ENCODE data around the gene DNAJC2.
A peak's percentile ranks its signal among the peaks of the same experiment; 100 is the strongest.

Gene DNAJC2

DNA sequence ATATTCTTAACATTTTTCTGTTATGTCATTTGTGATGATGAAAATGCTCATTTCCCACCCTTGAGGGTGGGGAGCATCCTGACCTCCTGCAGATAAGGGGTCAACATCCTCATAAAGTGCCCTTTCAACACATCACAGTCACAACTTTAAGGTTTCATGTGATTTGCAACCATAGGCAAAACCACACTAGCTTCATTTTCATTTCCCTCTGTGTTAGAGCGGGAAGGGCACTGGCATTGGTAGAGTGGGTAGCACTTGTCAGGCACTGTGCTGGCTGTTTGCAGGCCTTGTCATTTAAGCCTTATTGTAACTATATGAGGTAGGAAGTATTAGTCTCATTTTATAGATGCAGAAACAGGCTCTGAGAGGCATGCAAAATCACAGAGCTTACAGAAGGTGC, 42.7 kb upstream of the DNAJC2 start:
- DNase-seq (ENCODE audit: extremely low spot score): no peak
- ChIA-PET POLR2A (no interaction called here), CTCF (no interaction called here)
- no peak for TF ChIP-seq FOXA1 (IDR thresholded peaks at IDR 0.05)
- no peak for TF ChIP-seq BHLHE40 (IDR thresholded peaks at IDR 0.05; ENCODE audit: borderline replicate concordance)
- no peak for TF ChIP-seq FOXM1 (IDR thresholded peaks at IDR 0.05; ENCODE audit: borderline replicate concordance)
- TF ChIP-seq ARNT (IDR thresholded peaks at IDR 0.05): no peak
- TF ChIP-seq L3MBTL2 (conservative IDR thresholded peaks at IDR 0.05): no peak
- no peak for TF ChIP-seq ZNF384 (IDR thresholded peaks at IDR 0.05)
- TF ChIP-seq, protein P1, sequence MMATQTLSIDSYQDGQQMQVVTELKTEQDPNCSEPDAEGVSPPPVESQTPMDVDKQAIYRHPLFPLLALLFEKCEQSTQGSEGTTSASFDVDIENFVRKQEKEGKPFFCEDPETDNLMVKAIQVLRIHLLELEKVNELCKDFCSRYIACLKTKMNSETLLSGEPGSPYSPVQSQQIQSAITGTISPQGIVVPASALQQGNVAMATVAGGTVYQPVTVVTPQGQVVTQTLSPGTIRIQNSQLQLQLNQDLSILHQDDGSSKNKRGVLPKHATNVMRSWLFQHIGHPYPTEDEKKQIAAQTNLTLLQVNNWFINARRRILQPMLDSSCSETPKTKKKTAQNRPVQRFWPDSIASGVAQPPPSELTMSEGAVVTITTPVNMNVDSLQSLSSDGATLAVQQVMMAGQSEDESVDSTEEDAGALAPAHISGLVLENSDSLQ (IDR thresholded peaks at IDR 0.05): no peak
- TF ChIP-seq TARDBP (IDR thresholded peaks at IDR 0.05): no peak
- no peak for TF ChIP-seq SUZ12 (IDR thresholded peaks at IDR 0.05)
- TF ChIP-seq FOXK2 (IDR thresholded peaks at IDR 0.05): no peak
- TF ChIP-seq NFRKB (IDR thresholded peaks at IDR 0.05): no peak
- TF ChIP-seq LEF1 (IDR thresholded peaks at IDR 0.05; ENCODE audit: borderline replicate concordance): no peak

DNA sequence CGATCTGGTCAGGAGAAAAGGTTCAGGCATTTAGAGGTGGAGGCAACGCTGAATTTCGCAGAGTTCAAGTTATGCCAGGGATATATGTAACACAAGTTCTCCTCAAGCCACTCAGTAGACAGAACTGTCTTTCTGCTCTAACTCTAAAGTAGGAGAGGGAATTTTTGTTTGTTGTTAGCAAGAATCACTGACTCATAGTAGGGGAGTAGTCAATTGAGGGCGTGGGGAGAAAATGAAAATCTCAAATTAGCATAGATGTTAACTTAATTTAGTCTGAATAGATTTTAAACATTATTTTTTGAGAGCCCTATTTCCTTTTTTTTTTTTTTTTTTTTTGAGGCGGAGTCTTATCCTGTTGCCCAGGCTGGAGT, 37.5 kb upstream of the DNAJC2 start:
- CTCF ChIA-PET: no interaction called here
- POLR2A ChIA-PET: no interaction called here
- TF ChIP-seq FOXK2 (IDR thresholded peaks at IDR 0.05): no peak
- no peak for TF ChIP-seq FOXA1 (IDR thresholded peaks at IDR 0.05)
- DNase-seq (ENCODE audit: extremely low spot score): no peak

DNA sequence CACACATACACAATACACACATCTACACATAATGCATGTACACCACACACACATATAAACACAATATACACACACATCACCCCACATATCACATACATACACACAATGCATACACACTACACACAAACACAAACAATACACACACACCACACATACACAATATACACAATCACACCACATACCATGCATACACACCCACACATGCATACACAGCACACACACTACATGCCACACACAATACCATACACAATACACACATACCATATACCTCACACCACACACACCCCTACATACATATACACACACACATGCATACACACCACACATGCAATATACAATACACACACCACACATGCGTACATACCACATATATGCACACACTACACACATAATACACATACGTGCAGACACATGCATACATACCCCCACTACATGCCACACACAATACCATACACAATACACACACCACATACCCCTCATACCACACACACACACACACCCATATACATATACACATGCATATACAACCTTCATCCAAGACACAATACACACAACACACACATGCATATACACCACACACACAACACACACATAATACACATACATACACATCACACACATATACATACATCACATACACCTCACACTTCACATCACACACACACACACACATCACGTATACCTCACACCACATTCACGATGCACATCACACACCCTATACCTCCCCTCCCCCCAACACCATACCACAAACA, 36.9 kb upstream of the DNAJC2 start:
- DNase-seq (ENCODE audit: extremely low spot score): no peak
- ChIA-PET CTCF (no interaction called here), POLR2A (no interaction called here)
- no peak for TF ChIP-seq NFRKB (IDR thresholded peaks at IDR 0.05)
- TF ChIP-seq TARDBP (IDR thresholded peaks at IDR 0.05): no peak
- no peak for TF ChIP-seq L3MBTL2 (conservative IDR thresholded peaks at IDR 0.05)
- TF ChIP-seq SP1 (IDR thresholded peaks at IDR 0.05): no peak
- no peak for TF ChIP-seq LEF1 (IDR thresholded peaks at IDR 0.05; ENCODE audit: borderline replicate concordance)
- TF ChIP-seq ARNT (IDR thresholded peaks at IDR 0.05): no peak
- TF ChIP-seq FOXA1 (IDR thresholded peaks at IDR 0.05): no peak
- no peak for TF ChIP-seq FOXM1 (IDR thresholded peaks at IDR 0.05; ENCODE audit: borderline replicate concordance)
- no peak for TF ChIP-seq ZNF384 (IDR thresholded peaks at IDR 0.05)
- TF ChIP-seq SUZ12 (IDR thresholded peaks at IDR 0.05): no peak
- TF ChIP-seq, protein P1 (IDR thresholded peaks at IDR 0.05): no peak
- no peak for TF ChIP-seq BHLHE40 (IDR thresholded peaks at IDR 0.05; ENCODE audit: borderline replicate concordance)
- TF ChIP-seq ELF4 (IDR thresholded peaks at IDR 0.05): no peak
- TF ChIP-seq CTBP1 (IDR thresholded peaks at IDR 0.05; ENCODE audit: borderline replicate concordance): no peak
- TF ChIP-seq FOXK2 (IDR thresholded peaks at IDR 0.05): no peak

DNA sequence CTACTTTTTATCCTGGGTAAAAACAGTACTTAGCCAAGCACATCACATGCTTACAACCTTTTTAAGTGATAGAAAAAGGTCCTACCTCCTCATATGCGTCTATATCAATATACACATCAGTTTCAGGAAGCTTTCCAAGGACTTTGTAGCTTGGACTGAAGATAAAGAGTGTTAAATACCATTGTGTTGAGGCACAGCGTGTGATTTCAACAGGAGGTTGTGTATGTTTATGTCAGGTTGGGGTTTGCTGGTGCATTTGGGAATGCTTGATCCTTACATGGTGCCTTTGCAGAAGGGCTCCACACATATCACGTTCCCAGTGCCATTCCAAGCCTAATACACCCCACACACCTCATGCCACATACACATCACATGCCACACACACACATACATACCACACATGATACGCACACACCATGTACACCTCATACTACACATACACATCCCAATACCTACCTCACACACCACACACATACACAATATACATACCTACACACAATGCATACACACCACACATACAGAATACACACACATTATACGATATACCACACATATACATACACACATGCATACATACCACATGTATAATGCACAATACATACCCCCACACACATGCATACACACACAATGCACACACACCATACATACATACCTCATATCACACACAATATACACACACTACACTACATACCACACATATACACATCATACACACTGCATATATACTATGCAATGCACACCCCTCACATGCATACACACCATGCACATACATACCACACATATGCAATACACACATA, 36.0 kb upstream of the DNAJC2 start:
- TF ChIP-seq BHLHE40 (IDR thresholded peaks at IDR 0.05; ENCODE audit: borderline replicate concordance): no peak
- TF ChIP-seq ARNT (IDR thresholded peaks at IDR 0.05): no peak
- TF ChIP-seq CTBP1 (IDR thresholded peaks at IDR 0.05; ENCODE audit: borderline replicate concordance): 0 out of 2 replicates have a peak, but pooled peaks have one; percentile 17
- ChIA-PET CTCF (no interaction called here), POLR2A (interaction anchor here (1.6 kb wide), 1 partner anchor 33 kb away, joined by 5 read pairs; the partner anchor contains the start of gene PSMC2)
- DNase-seq (ENCODE audit: extremely low spot score): no peak

DNA sequence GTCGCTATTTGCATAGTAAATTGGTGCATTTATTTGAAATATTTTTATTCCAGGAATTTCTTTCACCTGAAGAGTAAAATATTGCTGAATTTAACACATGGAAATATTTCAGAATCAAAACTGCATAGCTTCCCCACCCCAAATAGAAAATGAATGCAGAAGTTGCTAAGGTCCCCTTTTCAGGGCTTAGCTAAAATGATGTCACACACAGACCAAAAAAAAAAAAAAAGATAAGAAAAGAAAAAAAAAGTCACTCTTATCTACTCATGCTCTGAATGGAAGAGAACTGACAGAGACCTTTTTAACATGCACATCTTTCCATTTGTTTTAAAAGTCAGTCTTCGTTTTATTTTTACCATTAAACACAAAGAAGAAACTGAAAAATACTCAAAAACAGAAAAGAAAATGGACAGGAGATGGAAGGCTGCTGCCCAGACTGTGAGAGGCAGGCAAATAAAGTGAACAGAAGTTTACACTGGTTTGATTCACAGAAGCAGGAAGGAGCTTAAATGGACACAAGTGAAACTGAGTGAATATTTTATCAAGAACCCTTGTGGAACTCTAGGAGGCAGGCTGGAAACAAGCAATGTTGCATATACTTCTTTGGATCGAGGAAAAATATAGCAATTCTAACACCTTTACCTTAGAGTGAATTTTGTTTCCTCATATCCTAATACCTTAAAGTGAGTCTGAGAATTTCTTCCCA, 34.9 kb upstream of the DNAJC2 start:
- POLR2A ChIA-PET: interaction anchor here (0.6 to 1.6 kb wide), 2 partner anchors 14 to 32 kb away, joined by 3 to 5 read pairs; partner anchors contain the start of gene PSMC2
- CTCF ChIA-PET: no interaction called here

DNA sequence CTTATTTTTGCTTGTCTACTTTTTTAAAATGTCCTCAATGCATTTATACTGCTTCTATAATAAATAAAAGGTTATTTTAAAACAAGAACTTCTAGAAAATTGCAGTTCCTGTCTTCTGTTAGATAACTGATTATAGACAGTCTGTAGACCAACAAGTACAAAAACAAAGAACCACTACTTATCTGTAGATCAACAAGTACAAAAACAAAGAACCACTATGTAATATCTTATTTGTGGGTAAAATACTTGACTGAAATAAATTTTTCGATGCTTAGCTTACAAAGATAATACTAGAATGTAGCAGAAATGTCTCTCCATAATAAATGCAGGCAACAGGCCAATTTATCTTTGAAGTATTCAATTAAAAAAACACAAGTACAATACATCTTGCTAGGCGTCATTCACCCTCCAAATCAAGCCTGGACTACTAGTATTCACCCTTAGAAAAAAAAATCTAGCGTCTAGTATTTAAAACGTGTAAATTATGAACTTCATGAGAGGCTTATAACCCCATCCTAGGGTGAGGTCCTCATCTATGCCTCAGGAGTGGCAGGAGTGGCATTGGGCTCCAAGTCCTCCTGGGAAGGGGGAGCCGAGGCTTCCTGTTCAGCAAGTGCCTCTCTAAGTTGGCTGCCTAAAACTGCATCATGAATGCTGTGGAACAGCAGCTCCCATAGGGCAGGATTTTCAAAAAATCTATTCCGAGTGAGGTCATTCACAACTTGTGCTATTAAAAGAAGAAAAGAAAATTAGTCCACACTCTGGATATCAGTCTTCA, 29.5 kb upstream of the DNAJC2 start:
- CTCF ChIA-PET: interaction anchor here (0.6 kb wide), 1 partner anchor 111 kb away, joined by 3 read pairs; no protein-coding TSS in a partner anchor
- DNase-seq (ENCODE audit: extremely low spot score): no peak
- TF ChIP-seq FOXA1 (IDR thresholded peaks at IDR 0.05) (no peak), FOXK2 (IDR thresholded peaks at IDR 0.05) (no peak), SP1 (IDR thresholded peaks at IDR 0.05) (no peak), L3MBTL2 (conservative IDR thresholded peaks at IDR 0.05) (no peak), CTBP1 (IDR thresholded peaks at IDR 0.05; ENCODE audit: borderline replicate concordance) (no peak), ELF4 (IDR thresholded peaks at IDR 0.05) (no peak), HDGF (IDR thresholded peaks at IDR 0.05; ENCODE audit: borderline replicate concordance) (no peak), ARNT (IDR thresholded peaks at IDR 0.05) (no peak), BHLHE40 (IDR thresholded peaks at IDR 0.05; ENCODE audit: borderline replicate concordance) (no peak), ZNF384 (IDR thresholded peaks at IDR 0.05) (no peak), FOXM1 (IDR thresholded peaks at IDR 0.05; ENCODE audit: borderline replicate concordance) (no peak), LEF1 (IDR thresholded peaks at IDR 0.05; ENCODE audit: borderline replicate concordance) (no peak), NFRKB (IDR thresholded peaks at IDR 0.05) (no peak), SUZ12 (IDR thresholded peaks at IDR 0.05) (no peak), TARDBP (IDR thresholded peaks at IDR 0.05) (no peak)
- TF ChIP-seq, protein P1 (IDR thresholded peaks at IDR 0.05): no peak

More for the DNA sequence above, 34.9 kb upstream of the DNAJC2 start:
- TF ChIP-seq ZNF384 (IDR thresholded peaks at IDR 0.05) (0 out of 2 replicates have a peak, but pooled peaks have one; percentile 15), SUZ12 (IDR thresholded peaks at IDR 0.05) (no peak)
- no peak for DNase-seq (ENCODE audit: extremely low spot score)

More for the DNA sequence above, 29.5 kb upstream of the DNAJC2 start:
- POLR2A ChIA-PET: no interaction called here
